HFFc6 (cell line): ENCODE measurements around the gene ST6GALNAC5. TPM values are rescaled to one million over a fixed set of nuclear protein-coding genes. Genes with fewer than 3 reads are reported as not detected.

Source experiments
- DNase-seq: peaks from one replicate; pipeline ENCODE4 v3.0.0-alpha.2; 2018
- H3K27ac Mint-ChIP-seq: 2 replicates; pipeline ENCODE4 v1.8.0; 2020; ENCODE audit warnings: mild to moderate bottlenecking, mixed read lengths
- H3K27me3 Mint-ChIP-seq: 2 replicates; pipeline ENCODE4 v1.8.0; 2021; ENCODE audit warnings: mild to moderate bottlenecking, moderate library complexity, mixed read lengths; ENCODE audit not compliant: insufficient read depth
- H3K36me3 Mint-ChIP-seq: 2 replicates; pipeline ENCODE4 v1.8.0; 2021; ENCODE audit warnings: low read depth, mixed read lengths
- H3K4me1 Mint-ChIP-seq: 2 replicates; pipeline ENCODE4 v1.8.0; 2020; ENCODE audit warnings: low read depth, mixed read lengths
- H3K4me3 Mint-ChIP-seq: 2 replicates; pipeline ENCODE4 v1.8.0; 2020; ENCODE audit warnings: mild to moderate bottlenecking, moderate library complexity, mixed read lengths
- H3K9me3 Mint-ChIP-seq: 2 replicates; pipeline ENCODE4 v1.8.0; 2020; ENCODE audit warnings: mild to moderate bottlenecking, mixed read lengths
- total RNA-seq, 6 experiments: library from RNA; stranded (reverse); fragmentation: NEBNext Ultra II Directional; extraction: Animal tissue kit (Norgen Biotek cat#: 25700); gene quantifications; 2 replicates in 1 of 6; 3 replicates in 5 of 6; pipeline ENCODE4 v1.2.3, GENCODE V29; 2021
- TF ChIP-seq, protein P1 (sequence below): fragments of 200-600 bp; sonication (generic); IDR thresholded peaks from 2 replicates; pipeline ENCODE4 v1.5.0; 2021; ENCODE audit warnings: antibody characterized with exemption, mild to moderate bottlenecking

ST6GALNAC5 gene
- total RNA-seq, 6 experiments from 2014 or later: 1.3 to 3.0 (median 2.1) TPM; not detected in 2

DNA sequence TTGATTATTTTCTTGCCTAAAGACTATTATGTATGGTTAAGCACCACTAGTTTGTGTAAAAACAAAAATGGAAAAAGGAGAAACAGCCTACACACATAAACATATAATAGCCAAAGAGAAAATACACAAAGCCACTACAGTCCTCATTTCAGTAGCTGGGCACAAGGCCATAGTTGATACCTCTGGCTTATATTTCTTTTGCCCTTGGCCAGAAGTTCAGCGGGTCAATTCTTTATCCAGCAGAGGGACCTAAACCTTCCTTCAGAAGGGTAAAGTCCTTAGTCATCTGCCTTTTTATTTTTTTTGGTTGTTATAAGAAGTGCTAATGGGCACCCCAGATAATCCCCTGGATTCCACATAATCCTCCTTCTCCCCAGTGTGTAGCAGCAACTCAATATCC, 217.8 kb downstream of the ST6GALNAC5 start:
- H3K27ac Mint-ChIP-seq: no peak overlapping the region
- TF ChIP-seq, protein P1, sequence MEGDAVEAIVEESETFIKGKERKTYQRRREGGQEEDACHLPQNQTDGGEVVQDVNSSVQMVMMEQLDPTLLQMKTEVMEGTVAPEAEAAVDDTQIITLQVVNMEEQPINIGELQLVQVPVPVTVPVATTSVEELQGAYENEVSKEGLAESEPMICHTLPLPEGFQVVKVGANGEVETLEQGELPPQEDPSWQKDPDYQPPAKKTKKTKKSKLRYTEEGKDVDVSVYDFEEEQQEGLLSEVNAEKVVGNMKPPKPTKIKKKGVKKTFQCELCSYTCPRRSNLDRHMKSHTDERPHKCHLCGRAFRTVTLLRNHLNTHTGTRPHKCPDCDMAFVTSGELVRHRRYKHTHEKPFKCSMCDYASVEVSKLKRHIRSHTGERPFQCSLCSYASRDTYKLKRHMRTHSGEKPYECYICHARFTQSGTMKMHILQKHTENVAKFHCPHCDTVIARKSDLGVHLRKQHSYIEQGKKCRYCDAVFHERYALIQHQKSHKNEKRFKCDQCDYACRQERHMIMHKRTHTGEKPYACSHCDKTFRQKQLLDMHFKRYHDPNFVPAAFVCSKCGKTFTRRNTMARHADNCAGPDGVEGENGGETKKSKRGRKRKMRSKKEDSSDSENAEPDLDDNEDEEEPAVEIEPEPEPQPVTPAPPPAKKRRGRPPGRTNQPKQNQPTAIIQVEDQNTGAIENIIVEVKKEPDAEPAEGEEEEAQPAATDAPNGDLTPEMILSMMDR: no peak
- H3K4me1 Mint-ChIP-seq: no peaks in the 10 kb centered on the region
- no peak overlapping the region for H3K4me3 Mint-ChIP-seq
- no peak for DNase-seq
- no peaks in the 10 kb centered on the region; the same call in 1 of the 2 replicates for H3K27me3 Mint-ChIP-seq
- H3K36me3 Mint-ChIP-seq: no peaks in the 10 kb centered on the region
- H3K9me3 Mint-ChIP-seq: no peaks in the 10 kb centered on the region

DNA sequence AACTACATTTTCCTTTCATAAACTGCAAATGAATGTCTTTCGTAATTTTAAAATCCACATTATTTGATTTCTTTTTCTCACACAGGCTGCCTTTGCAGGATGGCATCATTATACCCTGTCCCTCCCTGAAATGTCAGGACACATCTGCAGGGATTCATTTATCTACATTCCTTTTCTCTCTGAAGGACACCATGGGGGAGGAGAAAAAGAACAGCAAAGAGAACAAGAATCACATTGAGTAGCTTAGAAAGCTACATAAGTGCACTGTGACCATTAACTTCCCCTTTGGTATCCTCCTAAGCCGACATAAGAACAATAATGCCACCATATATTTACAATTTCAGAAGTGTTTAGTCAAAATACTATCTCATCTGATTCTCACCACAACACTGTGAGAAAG, 222.5 kb downstream of the ST6GALNAC5 start:
- Mint-ChIP-seq H3K27ac (no peak overlapping the region), H3K36me3 (no peaks in the 10 kb centered on the region), H3K4me3 (no peak overlapping the region), H3K4me1 (no peaks in the 10 kb centered on the region), H3K9me3 (no peaks in the 10 kb centered on the region), H3K27me3 (no peaks in the 10 kb centered on the region)
- TF ChIP-seq, protein P1: no peak
- no peak for DNase-seq

DNA sequence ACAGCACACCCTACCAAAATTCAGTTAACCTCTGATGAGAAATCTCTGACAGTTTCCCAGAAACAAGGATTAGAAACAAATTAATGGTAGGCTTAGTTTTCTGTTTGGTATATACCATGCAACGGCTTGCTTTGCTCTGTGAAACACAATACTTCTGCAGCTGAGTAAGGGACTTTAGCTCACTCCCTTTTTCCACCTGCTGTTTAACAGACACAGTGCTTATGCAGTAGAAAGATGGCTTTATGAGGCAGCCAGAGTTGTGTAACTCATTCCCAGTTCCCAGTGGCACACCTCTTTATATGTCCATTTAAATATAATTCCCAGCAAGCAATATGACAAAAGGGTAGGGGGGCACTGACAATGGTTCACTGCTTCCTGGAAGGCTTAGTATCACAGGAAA, 228.0 kb downstream of the ST6GALNAC5 start:
- no peak overlapping the region for H3K4me3 Mint-ChIP-seq
- no peak overlapping the region for H3K27ac Mint-ChIP-seq
- H3K4me1 Mint-ChIP-seq: no peaks in the 10 kb centered on the region
- TF ChIP-seq, protein P1: no peak
- no peaks in the 10 kb centered on the region for H3K9me3 Mint-ChIP-seq
- peaks cover 11% of the 10 kb centered on the region for H3K36me3 Mint-ChIP-seq
- no peaks in the 10 kb centered on the region for H3K27me3 Mint-ChIP-seq
- no peak for DNase-seq

DNA sequence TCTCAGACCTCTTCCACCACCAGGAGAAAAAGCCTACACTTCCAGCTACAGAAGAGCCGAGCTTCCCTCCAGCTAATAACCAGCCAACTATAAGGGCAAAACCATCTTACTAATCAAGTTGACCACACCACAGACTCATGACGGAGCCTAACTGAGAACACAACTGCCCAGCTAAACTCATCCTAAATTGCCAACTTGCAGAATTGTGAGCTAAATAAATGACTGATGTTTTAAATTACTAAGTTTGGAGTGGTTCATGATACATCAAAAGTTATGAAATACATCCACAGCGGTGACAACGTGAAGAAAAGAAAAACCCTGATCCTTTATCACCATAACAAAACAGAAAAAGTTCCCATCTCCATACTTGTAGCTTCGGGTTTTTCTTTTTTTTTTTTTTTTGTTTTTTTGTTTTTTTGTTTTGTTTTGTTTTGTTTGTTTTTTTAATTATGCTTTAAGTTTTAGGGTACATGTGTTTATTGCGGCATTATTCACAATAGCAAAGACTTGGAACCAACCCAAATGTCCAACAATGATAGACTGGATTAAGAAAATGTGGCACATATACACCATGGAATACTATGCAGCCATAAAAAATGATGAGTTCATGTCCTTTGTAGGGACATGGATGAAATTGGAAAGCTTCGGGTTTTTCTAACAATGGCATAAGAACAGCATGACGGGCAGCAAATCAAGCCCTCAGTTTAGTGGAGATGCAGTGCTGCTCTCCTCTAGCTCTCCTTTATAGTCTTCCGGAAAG, 229.4 kb downstream of the ST6GALNAC5 start:
- no peak overlapping the region for H3K4me3 Mint-ChIP-seq

DNA sequence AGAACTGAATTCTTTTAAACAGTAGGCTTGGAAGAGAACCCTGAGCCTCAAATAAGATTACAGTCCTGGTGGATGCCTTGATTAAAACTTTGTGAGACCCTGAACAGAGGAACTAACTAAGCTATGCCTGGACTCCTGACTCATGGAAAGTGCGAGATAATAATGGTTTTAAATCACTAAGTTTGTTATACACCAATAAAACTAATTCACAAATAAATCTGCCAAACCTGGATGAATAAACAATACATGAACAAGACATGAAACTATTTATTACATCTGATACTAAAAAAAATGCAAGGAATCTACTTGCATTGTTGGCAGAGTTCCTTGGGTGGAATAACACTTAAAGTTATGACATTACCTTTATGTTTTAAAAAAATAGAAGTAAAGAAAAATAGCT, 233.6 kb downstream of the ST6GALNAC5 start:
- no peaks in the 10 kb centered on the region for H3K27me3 Mint-ChIP-seq
- H3K36me3 Mint-ChIP-seq: peaks cover 11% of the 10 kb centered on the region
- H3K9me3 Mint-ChIP-seq: no peaks in the 10 kb centered on the region
- no peak overlapping the region for H3K4me3 Mint-ChIP-seq
- TF ChIP-seq, protein P1: no peak
- H3K4me1 Mint-ChIP-seq: peaks cover 11% of the 10 kb centered on the region
- H3K27ac Mint-ChIP-seq: no peak overlapping the region; the same call in 1 of the 2 replicates
- no peak for DNase-seq

More for the DNA sequence above, 229.4 kb downstream of the ST6GALNAC5 start:
- TF ChIP-seq, protein P1: no peak
- Mint-ChIP-seq H3K4me1 (peaks cover 11% of the 10 kb centered on the region), H3K36me3 (peaks cover 11% of the 10 kb centered on the region), H3K27ac (no peak overlapping the region), H3K27me3 (no peaks in the 10 kb centered on the region), H3K9me3 (no peaks in the 10 kb centered on the region)
- DNase-seq: no peak
